HCT116 (cell line): ENCODE results near the gene PTPN13. TPM values are rescaled to one million over a fixed set of nuclear protein-coding genes. Genes with fewer than 3 reads are reported as not detected.

Experiments used
- ATAC-seq: fragments of 200-7000 bp; cut with Tn5 transposase; 2 replicates; pipeline ENCODE4 v1.9.1; 2020; ENCODE audit warnings: mild to moderate bottlenecking, moderate library complexity
- BruUV-seq: library from RNA; stranded (reverse); fragments of 400-500 nt; replicated peaks from 2 replicates; lab custom pipeline; 2021; lab: Mats Ljungman, UMichigan
- CTCF ChIA-PET: fragments of 300-600 bp; sonication (Branson Sonifier 250); formaldehyde crosslinking; loops from one replicate; lab custom pipeline; 2021; ENCODE audit warnings: antibody characterized with exemption; lab: Charles Lee
- POLR2A ChIA-PET: fragments of 300-600, 350-600 bp; sonication (Branson Sonifier 250); formaldehyde crosslinking; loops from one replicate; lab custom pipeline; 2021; ENCODE audit warnings: antibody characterized with exemption; lab: Charles Lee
- RAD21 ChIA-PET, 2 experiments: fragments of 300-600 bp; sonication (Branson Sonifier 250); formaldehyde crosslinking; loops; one replicate each; lab custom pipeline; 2023; ENCODE audit warnings: low total read pairs in 2 of 2; ENCODE audit not compliant: uncharacterized antibody in 2 of 2, unreplicated experiment in 2 of 2, low non-redundant PET in 1 of 2; lab: Charles Lee
- DNase-seq: peaks from one replicate; pipeline ENCODE4 v3.0.0-alpha.2; 2010; ENCODE audit warnings: low read depth, low spot score
- H2AFZ ChIP-seq: fragments of 200-600 bp; shearing (Covaris generic), sonication (generic); 2 replicates; pipeline ENCODE4 v1.6.1; 2017; ENCODE audit warnings: low read depth, mixed run types, mixed read lengths, antibody characterized with exemption, low read length; ENCODE audit not compliant: poor library complexity, severe bottlenecking
- H3K27ac ChIP-seq: 2 replicates; pipeline ENCODE4 v1.5.1; 2012; ENCODE audit warnings: low read depth, low read length
- H3K27me3 ChIP-seq: fragments of 200-600 bp; sonication (generic); 2 replicates; pipeline ENCODE4 v1.6.1; 2016; ENCODE audit warnings: mixed run types, low read length, mixed read lengths; ENCODE audit not compliant: insufficient read depth
- H3K36me3 ChIP-seq, 2 experiments: fragments of 200-500 bp in 1 of 2; fragments of 200-600 bp in 1 of 2; sonication (Bioruptor generic) in 1 of 2; sonication (generic) in 1 of 2; 2 replicates each; pipeline versions ENCODE4 v1.5.1 to v1.6.1; 2014 to 2016; ENCODE audit warnings: low read length in 2 of 2, inconsistent platforms in 1 of 2, mixed read lengths in 1 of 2, mixed run types in 1 of 2; ENCODE audit not compliant: insufficient read depth in 2 of 2, control insufficient read depth in 1 of 2
- H3K4me1 ChIP-seq, 2 experiments: fragments of 200-600 bp in 1 of 2; sonication (generic) in 1 of 2; 2 replicates each; pipeline versions ENCODE4 v1.5.1 to v1.6.1; 2012 to 2017; ENCODE audit warnings: low read length in 2 of 2, inconsistent platforms in 1 of 2, mild to moderate bottlenecking in 1 of 2, mixed read lengths in 1 of 2, mixed run types in 1 of 2, moderate library complexity in 1 of 2; ENCODE audit not compliant: insufficient read depth in 2 of 2, control insufficient read depth in 1 of 2
- H3K4me2 ChIP-seq: fragments of 200-600 bp; sonication (generic); 2 replicates; pipeline ENCODE4 v1.6.1; 2017; ENCODE audit warnings: mixed run types, low read length, mixed read lengths
- H3K4me3 ChIP-seq, 2 experiments: fragments of 200-600 bp in 1 of 2; sonication (generic) in 1 of 2; replicated peaks in 1 of 2; 2 replicates each; pipeline ENCODE4 v1.5.1; 2011 to 2016; ENCODE audit warnings: low read length in 2 of 2, control low read depth in 1 of 2, low read depth in 1 of 2, mild to moderate bottlenecking in 1 of 2, mixed read lengths in 1 of 2, mixed run types in 1 of 2
- H3K79me2 ChIP-seq: fragments of 200-600 bp; sonication (generic); 2 replicates; pipeline ENCODE4 v1.6.1; 2017; ENCODE audit warnings: mild to moderate bottlenecking, mixed run types, low read length, moderate library complexity, mixed read lengths; ENCODE audit not compliant: insufficient read depth
- H3K9ac ChIP-seq: fragments of 200-600 bp; sonication (generic); 2 replicates; pipeline ENCODE4 v1.6.1; 2016; ENCODE audit warnings: low read length, mixed read lengths
- H3K9me2 ChIP-seq: fragments of 200-600 bp; sonication (generic), shearing (Covaris generic); 2 replicates; pipeline ENCODE4 v1.6.1; 2017; ENCODE audit warnings: mixed run types, mild to moderate bottlenecking, moderate library complexity; ENCODE audit not compliant: insufficient read depth
- H3K9me3 ChIP-seq, 2 experiments: fragments of 200-500 bp in 1 of 2; fragments of 200-600 bp in 1 of 2; sonication (Bioruptor generic) in 1 of 2; sonication (generic) in 1 of 2; 2 replicates each; pipeline ENCODE4 v1.6.1; 2014 to 2017; ENCODE audit warnings: low read length in 2 of 2, mixed read lengths in 2 of 2, inconsistent platforms in 1 of 2, low read depth in 1 of 2, mild to moderate bottlenecking in 1 of 2, mixed run types in 1 of 2, moderate library complexity in 1 of 2; ENCODE audit not compliant: control insufficient read depth in 1 of 2, insufficient read depth in 1 of 2
- H4K20me1 ChIP-seq: fragments of 200-600 bp; sonication (generic), shearing (Covaris generic); 2 replicates; pipeline ENCODE4 v1.6.1; 2017; ENCODE audit warnings: mixed run types, mild to moderate bottlenecking, moderate library complexity; ENCODE audit not compliant: insufficient read depth
- CBX3 ChIP-seq: IDR thresholded peaks from 2 replicates; pipeline ENCODE4 v1.6.1; 2012; ENCODE audit warnings: low read depth
- CEBPB ChIP-seq: IDR thresholded peaks from 2 replicates; pipeline ENCODE4 v1.6.1; 2012; ENCODE audit warnings: low read depth
- ELF1 ChIP-seq: IDR thresholded peaks from 2 replicates; pipeline ENCODE4 v1.6.1; 2012; ENCODE audit warnings: low read depth, borderline replicate concordance
- FOSL1 ChIP-seq: IDR thresholded peaks from 2 replicates; pipeline ENCODE4 v1.6.1; 2012; ENCODE audit warnings: low read depth
- JUND ChIP-seq: IDR thresholded peaks from 2 replicates; pipeline ENCODE4 v1.6.1; 2012
- POLR2A ChIP-seq: IDR thresholded peaks from 2 replicates; pipeline ENCODE4 v1.7.0; 2011; ENCODE audit warnings: borderline replicate concordance; ENCODE audit not compliant: insufficient read depth, insufficient read length; ENCODE audit errors: extremely low read depth
- POLR2AphosphoS5 ChIP-seq: IDR thresholded peaks from 2 replicates; pipeline ENCODE4 v1.6.1; 2011; ENCODE audit warnings: mild to moderate bottlenecking, low read depth, low read length, moderate library complexity
- RAD21 ChIP-seq: IDR thresholded peaks from 2 replicates; pipeline ENCODE4 v1.6.1; 2012; ENCODE audit warnings: low read depth, mild to moderate bottlenecking
- REST ChIP-seq: IDR thresholded peaks from 2 replicates; pipeline ENCODE4 v1.6.1; 2012; ENCODE audit warnings: low read depth
- SP1 ChIP-seq: IDR thresholded peaks from 2 replicates; pipeline ENCODE4 v1.6.1; 2012; ENCODE audit warnings: low read depth
- ZNF274 ChIP-seq: fragments of 200-500 bp; sonication (Bioruptor generic); IDR thresholded peaks from 2 replicates; pipeline ENCODE4 v1.6.1; 2014; ENCODE audit warnings: mild to moderate bottlenecking, low read depth, low read length, inconsistent platforms
- intact Hi-C: fragments of 100-400 bp; cut with micrococcal nuclease; formaldehyde crosslinking; loops from 2 replicates; pipeline ENCODE4 v1.10.0; 2022
- total RNA-seq: library from RNA; stranded (reverse); gene quantifications from one replicate; pipeline ENCODE4 v1.2.1, GENCODE V29; 2021; ENCODE audit not compliant: unreplicated experiment
- TF ChIP-seq, protein P1 (sequence below): IDR thresholded peaks from 2 replicates; pipeline ENCODE4 v1.6.1; 2012
- TF ChIP-seq, protein P2 (sequence below): IDR thresholded peaks from 2 replicates; pipeline ENCODE4 v1.6.1; 2012

The PTPN13 gene
- total RNA-seq, 1 experiment from 2014 or later, result 14.6 TPM

DNA sequence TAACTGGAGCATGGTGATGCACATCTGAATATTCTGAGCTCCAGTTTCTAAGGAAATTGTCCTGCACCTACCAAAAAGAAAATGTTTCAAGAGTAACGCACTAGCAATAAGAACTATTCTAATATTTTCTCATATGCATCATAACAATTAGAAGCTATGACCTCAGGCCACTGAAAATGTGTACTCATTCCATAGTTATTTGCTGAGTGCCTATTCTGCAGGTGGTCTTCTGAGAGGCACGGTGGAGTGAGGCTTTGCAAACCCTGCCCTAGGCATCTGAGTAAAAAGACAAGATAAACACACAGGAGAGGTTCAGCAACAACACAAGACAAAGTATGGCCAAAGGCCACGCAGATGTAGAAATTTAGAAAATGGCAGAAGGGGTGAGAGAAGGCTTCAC is 231.4 kb downstream of the PTPN13 start:
- DNase-seq (no peak), ATAC-seq (no peak)
- no TSS peak for BruUV-seq
- Histone ChIP-seq H4K20me1 (no peaks in the 10 kb centered on the region), H2AFZ (no peak overlapping the region), H3K36me3 (no peaks in the 10 kb centered on the region), H3K4me3 (no peak overlapping the region), H3K79me2 (no peaks in the 10 kb centered on the region), H3K9me3 (no peaks in the 10 kb centered on the region), H3K9me2 (no peaks in the 10 kb centered on the region), H3K27me3 (no peaks in the 10 kb centered on the region), H3K9ac (no peak overlapping the region), H3K4me1 (no peaks in the 10 kb centered on the region; a peak in 1 of 4 replicates), H3K4me2 (no peak overlapping the region), H3K27ac (no peak overlapping the region)
- intact Hi-C loops, result no loop called here
- no peak for TF ChIP-seq POLR2AphosphoS5
- TF ChIP-seq JUND, result no peak
- TF ChIP-seq, protein P1, sequence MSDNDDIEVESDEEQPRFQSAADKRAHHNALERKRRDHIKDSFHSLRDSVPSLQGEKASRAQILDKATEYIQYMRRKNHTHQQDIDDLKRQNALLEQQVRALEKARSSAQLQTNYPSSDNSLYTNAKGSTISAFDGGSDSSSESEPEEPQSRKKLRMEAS, result no peak
- no peak for TF ChIP-seq ZNF274
- TF ChIP-seq ELF1, result no peak
- ChIA-PET POLR2A (no interaction called here), CTCF (no interaction called here), RAD21 (no interaction called here)

DNA sequence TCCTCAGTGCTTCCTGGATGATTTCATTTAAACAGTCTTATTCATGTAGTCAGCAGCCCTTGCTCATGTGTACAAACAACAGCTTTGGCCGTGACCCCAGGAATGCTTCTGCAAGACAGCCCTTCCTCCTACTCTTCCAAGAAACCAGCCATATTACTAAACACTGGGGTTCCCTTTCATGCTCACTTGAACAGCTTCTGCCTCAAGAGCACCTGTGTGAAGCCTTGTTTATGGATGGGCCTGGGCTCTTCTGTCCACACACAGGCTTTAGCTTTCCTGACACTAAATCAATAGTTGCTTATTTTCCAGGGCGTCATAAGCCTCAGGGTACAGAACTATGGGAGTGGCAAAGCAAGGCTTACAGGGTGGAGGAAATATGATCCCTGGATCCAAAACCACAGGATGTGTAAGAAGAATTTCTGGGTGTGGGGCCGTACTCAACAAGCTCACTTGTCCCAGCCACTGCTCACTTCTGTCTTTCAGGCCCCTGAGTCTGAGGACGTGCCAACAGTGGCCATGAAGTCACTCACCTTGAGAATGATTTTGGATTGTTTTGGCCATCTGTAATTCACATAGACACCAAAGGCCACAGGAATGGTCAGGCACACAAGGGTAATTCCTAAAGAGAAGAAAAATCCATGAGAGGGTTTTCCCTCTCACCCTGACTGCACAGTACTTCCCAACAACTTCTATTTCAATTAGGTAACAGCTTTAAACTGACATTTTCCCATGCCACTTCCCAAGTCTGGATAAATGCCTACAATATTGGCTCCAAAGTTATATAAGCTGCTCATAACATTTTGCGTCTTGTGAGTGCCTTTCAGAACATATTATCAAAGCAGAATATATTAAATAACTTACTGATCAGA is 237.4 kb downstream of the PTPN13 start:
- 0 out of 2 replicates have a peak overlapping the region, but pooled peaks have one; percentile 6 for H3K9ac ChIP-seq
- TF ChIP-seq SP1 (peak; percentile 69), RAD21 (peak; percentile 6; the same call in 1 of the 2 replicates), POLR2A (no peak), CBX3 (peak; percentile 63; the same call in 1 of the 2 replicates), REST (no peak), CEBPB (0 out of 2 replicates have a peak, but pooled peaks have one; percentile 49), FOSL1 (no peak), JUND (peak; percentile 25; the same call in 1 of the 2 replicates)
- TF ChIP-seq, protein P1, result 0 out of 2 replicates have a peak, but pooled peaks have one; percentile 49
- TF ChIP-seq, protein P2, sequence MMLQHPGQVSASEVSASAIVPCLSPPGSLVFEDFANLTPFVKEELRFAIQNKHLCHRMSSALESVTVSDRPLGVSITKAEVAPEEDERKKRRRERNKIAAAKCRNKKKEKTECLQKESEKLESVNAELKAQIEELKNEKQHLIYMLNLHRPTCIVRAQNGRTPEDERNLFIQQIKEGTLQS, result no peak
- TF ChIP-seq, all 23 proteins: peak for 6
- peak overlapping the region; percentile 81 for H2AFZ ChIP-seq
- peak overlapping the region; percentile 26 for H3K27ac ChIP-seq
- RAD21 ChIA-PET, result interaction anchor here in 1 of 2 experiments (0.8 kb wide), 1 partner anchor 16 kb away, joined by 3 read pairs; no protein-coding TSS in a partner anchor
- intact Hi-C loops, result loop anchor here (2.0 kb wide), 1 partner anchor 59 kb away; no protein-coding TSS in a partner anchor
- no peaks in the 10 kb centered on the region for H3K9me3 ChIP-seq
- CTCF ChIA-PET, result no interaction called here
- peaks cover 6 to 22% of the 10 kb centered on the region in 2 experiments for H3K4me1 ChIP-seq
- POLR2A ChIA-PET, result no interaction called here
- H3K4me3 ChIP-seq, result peak overlapping the region in 1 of 2 experiments; percentile 20; a peak in 2 of 4 replicates
- peak overlapping the region; percentile 65 for H3K4me2 ChIP-seq
- no peaks in the 10 kb centered on the region for H3K36me3 ChIP-seq
- peak; percentile 70 for DNase-seq
- no peaks in the 10 kb centered on the region for H3K27me3 ChIP-seq
- H3K9me2 ChIP-seq, result no peaks in the 10 kb centered on the region
- peak; percentile 89 for ATAC-seq
- H3K79me2 ChIP-seq, result no peaks in the 10 kb centered on the region
- no TSS peak for BruUV-seq
- H4K20me1 ChIP-seq, result no peaks in the 10 kb centered on the region
